GM21367 (cell line): ENCODE results near the gene SCYL1.

Source experiments
- ATAC-seq: cut with Tn5 transposase; IDR thresholded peaks from one replicate; pipeline ENCODE4 v1.9.1; 2021; ENCODE audit not compliant: unreplicated experiment

Gene SCYL1

GRCh38 chr11:65551572-65552387, 26.9 kb downstream of the SCYL1 start:
- ATAC-seq, result no peak

DNA sequence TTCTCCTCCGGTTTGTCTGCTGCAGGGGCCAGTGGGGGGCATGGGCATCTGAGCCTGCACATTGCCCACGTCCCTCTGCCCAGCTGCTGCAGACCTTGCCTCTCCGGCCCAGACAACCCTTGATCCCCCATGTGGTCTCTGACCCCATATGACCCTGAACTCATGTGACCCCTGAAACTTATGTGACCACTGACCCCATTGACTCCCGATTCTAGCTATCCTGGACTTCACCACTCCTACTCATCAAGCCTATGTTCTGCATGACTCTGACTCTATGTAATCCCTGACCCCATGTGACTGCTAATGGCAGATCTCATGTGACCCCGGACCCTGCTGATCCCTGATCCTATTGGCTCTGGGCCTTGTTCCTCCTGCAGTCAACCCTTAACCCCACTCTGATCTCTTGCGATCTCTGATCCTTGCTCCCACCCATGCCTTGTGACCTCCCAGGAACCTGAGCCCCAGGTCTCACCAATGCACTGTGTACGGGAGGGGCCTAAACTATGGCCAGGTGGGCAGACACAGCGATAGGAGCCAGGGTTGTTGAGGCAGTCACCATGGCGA, 27.6 kb downstream of the SCYL1 start:
- no peak for ATAC-seq

- ATAC-seq, result no peak
Measured at GRCh38 chr11:65553301-65554001, 28.6 kb downstream of the SCYL1 start.

DNA sequence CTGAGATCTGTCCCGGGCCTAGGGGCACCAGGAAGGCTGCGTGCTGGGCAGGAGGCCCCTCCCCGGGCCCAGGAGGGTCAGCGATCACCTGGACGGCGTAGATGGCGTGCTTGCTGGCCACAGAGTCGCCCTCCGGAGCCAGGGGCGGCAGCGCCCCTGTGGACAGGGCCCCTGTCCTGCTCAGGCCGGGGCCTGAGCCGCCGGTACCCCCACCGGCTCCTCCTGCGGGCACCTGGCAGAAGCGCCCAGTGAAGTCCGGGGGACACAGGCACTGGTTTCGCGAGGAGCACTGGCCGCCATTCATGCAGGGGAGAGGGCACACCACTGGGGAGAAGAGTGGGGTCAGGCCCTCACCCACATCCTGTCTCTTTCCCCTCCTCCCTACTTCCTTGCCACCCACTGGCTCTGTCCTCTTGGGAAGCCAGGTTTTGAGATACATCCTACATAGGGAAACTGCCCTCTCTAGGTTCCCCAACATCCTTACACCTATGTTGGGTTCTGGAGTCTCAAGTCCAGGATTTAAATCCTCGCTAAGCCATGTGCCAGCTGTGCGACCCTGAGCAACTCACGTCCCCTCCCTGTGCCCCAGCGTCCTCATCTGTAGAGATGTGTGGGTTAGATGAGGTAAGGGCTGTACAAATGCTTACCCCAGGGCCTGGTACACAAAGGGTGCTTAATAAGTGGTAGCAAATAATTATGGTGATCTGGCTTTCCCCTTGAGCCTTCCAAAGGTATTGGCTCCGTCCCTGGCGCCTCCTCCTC, 29.4 kb downstream of the SCYL1 start:
- no peak for ATAC-seq

- no peak for ATAC-seq
Measured at GRCh38 chr11:65554842-65555430, 30.1 kb downstream of the SCYL1 start.

DNA sequence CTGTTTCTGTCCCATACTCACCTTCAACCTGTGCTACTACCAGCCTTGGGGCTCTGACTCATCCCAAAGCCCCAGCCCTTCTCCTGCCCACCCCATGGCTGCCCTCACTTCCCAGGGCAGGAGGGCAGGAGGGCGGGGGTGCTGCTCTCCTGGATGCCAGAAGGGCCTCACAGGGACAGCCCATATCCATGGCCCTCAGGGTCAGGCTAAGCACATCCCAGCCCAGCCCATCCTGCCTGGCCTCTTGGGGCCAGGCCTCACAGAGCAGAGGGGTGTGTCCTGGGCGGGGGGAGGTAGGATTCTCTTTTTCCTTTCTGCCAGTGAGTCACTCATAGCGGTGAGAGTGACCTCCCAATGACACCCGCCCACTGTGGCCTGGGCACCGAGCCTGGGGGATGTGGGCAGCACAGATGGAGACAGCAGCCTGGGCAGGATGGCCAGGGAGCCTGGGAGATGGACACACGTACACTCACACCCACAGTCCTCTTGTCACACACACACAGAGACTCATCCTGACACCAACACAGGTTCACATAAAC, 30.9 kb downstream of the SCYL1 start:
- ATAC-seq, result no peak

- no peak for ATAC-seq
Measured at GRCh38 chr11:65556470-65557279, 31.8 kb downstream of the SCYL1 start.

- ATAC-seq, result no peak
Measured at GRCh38 chr11:65557280-65558001, 32.6 kb downstream of the SCYL1 start.

- no peak for ATAC-seq
Measured at GRCh38 chr11:65558002-65558929, 33.4 kb downstream of the SCYL1 start, which contains the start of gene LTBP3. Gene LTBP3 (minus strand): TSS chr11:65558359. CDS start chr11:65557959, 400 bp downstream.

DNA sequence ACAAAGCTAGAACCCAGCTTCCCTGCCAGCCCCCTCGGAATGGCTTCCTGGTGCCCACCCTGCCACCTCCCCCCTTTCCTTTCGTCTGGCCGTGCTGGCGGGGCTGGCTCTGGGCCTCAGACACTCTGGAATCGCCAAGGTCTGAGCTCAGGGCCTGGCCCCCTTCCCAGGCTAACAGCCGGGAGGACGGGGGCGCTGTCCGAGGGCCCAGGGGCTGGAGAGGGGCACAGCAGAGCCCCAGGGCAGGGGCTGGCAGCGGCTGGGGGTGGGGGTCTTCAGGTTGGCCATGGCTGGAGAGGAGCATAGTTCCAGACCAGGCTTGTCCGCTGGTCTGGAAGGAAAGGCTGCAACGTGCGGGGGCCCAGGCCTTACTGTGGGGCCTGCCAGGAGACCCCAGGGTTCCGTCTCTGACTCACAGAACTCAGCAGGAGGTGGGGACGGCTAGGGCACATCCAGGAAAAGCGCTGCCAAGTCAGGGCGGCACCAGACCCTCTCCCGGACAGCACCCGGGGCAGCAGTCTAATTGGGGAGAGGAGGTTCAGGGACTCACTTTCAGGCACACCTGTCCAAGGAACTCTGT, 34.1 kb downstream of the SCYL1 start:
- ATAC-seq, result no peak

DNA sequence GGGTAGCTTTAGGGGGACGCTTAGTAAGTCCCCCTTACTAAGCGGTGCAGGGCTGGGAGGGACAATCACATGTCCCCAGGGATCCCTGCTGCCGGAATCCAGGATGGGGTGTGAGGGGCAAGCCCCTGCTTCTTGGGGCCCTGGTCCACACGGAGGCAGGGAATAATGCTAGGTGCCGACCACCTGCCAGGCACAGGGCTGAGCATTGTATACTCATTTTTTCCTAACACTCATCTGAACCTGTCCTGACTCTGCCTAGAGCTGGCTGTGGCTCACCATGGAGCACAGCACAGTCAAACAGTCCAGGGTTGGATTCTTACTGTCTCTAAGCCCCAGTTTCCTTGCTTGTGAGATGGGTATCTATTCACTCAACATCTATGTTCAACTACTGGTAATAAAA, 34.7 kb downstream of the SCYL1 start:
- no peak for ATAC-seq

DNA sequence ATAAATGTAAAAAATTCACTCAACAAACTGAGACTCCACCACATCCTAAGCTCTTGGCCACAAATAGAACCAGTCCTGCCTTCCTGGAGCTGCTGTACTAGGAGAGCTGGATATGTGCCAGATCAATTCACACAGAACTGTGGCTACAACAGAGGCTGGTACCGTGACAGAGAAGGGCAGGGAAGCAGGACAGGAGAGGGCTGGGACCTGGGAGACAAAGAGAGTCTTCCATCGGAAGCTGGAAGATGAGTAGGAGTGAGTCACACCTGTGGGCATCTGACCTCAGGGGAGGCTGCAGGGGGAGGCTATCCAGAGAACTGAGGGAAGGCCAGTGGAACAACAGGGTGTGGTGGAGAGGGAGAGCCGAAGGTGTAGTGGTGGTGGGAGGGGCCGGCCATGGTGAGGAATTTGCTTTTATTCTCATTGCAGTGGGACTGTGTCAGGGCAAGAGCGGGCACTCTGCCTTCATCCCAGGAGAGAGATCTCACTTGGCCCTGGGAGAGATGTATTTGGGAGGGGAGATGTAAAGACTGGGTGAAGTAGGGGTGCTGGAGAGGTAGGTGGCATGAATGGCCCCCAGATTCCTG, 35.2 kb downstream of the SCYL1 start:
- no peak for ATAC-seq

DNA sequence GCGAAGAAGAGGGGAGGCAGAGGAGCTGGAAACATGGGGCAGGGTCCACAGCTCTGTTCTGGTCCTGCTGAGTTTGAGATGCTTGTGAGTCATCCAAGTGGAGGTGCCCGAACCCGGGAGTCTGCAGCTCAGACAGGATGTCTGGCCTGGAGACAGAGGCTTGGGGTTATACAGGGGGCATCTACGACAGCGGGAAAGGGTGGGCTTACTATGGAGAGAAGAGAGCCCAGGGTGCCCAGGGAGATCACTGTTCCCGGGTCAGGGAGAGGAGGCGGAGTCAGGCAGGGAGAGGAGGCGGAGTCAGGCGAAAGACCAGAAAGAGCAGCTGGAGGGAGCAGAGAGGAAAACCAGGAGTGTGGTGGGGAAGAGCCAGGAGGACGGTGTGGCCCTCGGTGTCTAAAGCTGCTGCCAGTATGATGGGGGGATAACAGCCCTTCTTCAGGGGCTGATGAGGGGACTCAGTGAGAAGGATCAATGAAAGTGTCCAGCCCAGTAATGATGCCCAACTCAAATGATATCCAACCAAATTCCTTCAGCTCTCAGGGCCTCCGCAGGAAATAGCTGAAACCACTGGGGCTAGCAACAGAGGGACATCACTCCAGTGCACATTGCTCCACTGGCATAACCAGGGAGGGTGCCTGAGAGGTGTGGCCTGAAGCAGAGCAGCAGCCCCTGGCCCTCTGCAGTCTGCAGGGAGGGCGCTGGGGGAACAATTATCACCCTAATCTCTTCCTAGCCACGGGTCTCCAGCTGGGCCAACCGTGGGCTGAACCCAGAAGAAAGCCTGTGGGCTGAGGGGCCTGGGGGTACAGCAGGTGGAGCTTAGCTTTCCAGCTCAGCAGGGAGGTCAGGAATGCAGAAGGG, 35.9 kb downstream of the SCYL1 start:
- ATAC-seq, result no peak

- no peak for ATAC-seq
Measured at GRCh38 chr11:65562020-65562419, 37.1 kb downstream of the SCYL1 start.

DNA sequence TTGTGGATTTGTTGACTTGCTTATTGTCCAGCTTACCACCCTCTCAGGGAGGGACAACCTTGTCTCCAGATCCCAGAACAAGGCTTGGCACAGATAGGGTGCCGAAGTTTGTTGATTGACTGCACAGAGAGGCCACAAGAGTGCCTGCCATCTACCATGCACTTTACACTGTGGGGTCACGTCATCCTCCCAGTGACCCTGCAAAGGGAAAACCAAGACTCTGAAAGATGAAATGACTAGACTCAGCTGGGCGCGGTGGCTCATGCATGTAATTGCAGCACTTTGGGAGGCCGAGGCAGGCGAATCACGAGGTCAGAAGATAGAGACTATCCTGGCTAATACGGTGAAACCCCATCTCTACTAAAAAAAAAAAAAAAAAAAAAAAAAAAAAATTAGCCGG, 37.9 kb downstream of the SCYL1 start:
- no peak for ATAC-seq

GRCh38 chr11:65563601-65564000, 38.7 kb downstream of the SCYL1 start:
- no peak for ATAC-seq
